Superior temporal gyrus (tissue), 1 donor: ENCODE data around the gene METTL27.
"Not testable (repeated sequence)": the region's sequence is repeated elsewhere in the genome, so short reads cannot be mapped to it uniquely, and the experiment has no call there.

Source experiments
- DNase-seq: peaks from one replicate; pipeline ENCODE4 v3.0.0-alpha.2; 2016; ENCODE audit errors: extremely low spot score

The METTL27 gene

DNA sequence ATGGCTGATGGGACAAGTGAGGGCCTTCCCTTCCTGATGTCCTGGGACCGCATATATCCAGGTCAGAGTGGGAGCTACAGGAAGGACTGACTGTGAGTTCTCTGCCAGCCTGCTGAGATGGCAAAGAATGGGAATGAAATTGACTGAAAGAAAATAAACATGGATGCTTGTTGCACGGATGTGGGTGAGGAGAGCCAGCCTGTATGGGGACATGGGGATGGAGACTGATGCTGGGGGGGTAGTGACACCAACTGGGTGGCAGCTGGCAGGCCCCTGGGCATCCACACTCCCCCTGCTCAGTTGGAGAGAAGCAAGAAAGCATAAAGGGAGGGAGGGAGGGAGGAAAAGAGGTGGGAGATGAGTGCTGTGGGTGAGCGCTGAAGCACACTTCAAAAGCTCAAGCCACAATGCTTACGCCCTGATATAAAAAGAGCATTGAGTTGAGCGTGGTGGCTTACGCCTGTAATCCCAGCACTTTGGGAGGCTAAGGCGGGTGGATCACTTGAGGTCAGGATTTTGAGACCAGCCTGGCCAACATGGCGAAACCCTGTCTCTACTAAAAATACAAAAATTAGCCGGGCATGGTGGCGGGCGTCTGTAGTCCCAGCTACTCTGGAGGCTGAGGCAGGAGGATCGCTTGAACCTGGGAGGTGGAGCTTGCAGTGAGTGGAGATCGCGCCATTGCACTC is 20.6 kb downstream of the METTL27 start:
- not testable (repeated sequence) for DNase-seq

DNA sequence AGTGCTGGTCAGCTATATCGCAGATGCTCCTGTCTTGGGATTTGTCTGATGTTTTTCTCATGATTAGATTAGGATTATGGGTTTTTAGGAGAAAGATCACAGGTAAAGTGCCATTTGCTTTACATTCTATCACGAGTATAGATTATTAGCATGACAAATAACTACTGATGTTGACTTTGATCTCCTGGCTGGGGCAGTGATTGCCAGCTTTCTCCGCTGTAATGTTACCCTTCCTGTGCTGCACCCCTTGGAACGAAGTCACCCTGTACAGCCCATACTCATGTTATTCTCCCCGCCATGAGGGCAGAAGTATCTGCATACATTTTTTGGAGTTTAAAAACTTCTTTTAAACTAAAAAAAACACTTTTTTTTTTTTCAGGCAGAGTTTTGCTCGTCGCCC is 22.3 kb downstream of the METTL27 start:
- no peak for DNase-seq

DNA sequence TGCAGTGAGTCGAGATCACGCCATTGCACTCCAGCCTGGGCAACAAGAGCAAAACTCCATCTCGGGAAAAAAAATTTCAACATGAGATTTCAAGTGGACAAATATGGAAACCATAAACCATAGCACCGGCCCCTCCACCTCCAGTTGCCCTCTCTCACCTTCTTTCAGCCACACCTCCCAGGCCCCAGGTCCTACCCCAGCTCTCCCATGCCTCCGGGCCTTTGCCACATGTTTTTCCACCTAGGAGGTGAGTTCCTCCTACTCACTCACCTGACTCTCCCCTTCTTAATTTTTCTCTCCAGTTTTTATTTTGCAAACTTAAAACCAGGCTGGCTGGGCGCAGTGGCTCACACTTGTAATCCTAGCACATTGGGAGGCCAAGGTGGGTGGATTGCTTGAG is 25.2 kb downstream of the METTL27 start:
- DNase-seq = no peak

DNA sequence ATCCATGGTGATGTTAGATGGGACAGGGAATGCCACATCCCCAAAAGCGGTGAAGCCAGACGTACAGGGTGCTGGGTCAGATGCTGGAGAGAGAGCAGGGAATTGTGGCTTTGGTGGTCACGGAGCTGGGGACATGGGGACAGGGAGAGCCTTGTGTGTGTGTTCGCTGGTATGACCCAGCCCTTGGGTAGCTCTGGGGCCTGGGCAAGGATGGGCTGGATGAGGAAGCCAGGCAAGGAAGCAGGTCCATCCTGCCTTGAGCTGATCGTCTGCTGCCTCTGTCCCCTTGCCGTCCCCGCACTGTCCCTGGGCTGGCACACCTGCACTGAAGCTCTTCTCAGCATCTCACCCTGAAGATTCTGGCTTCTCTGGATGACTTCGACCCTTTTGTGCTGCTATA is 26.9 kb downstream of the METTL27 start:
- no peak for DNase-seq

DNA sequence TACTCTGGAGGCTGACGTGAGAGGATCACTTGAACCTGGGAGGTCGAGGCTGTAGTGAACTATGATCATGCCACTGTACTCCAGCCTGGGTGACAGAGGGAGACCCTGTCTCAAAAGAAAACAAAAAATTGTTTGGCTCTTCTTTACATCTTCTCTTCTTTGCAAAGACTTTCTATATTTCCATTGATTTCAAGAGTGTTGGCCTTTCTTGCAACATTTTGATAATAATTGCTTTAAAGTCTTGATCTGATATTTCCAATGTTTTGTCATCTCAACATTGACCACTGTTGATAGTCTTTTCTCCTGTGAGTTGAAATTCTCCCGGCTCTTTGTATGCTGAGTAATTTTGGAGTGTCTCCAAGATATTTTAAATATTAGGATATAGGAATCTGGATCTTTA is 29.3 kb downstream of the METTL27 start:
- no peak for DNase-seq

DNA sequence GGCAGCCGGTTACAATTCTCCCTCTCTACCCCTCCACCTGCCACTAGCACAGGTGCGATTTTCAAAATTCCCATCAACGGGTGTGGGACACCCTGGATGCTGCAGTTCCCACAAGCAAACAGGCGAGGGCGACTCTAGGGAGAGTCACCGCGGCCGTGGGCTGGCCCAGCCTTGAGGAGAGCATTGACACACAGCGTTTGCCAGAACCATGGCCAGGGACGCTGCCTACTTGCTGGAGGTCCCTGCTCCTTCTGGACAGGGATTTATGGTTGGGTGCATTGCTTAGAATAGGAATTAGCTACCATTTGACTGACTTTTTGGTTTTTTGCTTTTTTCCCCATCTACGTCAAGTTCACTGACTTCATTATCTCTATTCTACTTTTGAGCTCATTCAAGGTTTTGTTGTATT is 30.6 kb downstream of the METTL27 start:
- peak; percentile 20 for DNase-seq

DNA sequence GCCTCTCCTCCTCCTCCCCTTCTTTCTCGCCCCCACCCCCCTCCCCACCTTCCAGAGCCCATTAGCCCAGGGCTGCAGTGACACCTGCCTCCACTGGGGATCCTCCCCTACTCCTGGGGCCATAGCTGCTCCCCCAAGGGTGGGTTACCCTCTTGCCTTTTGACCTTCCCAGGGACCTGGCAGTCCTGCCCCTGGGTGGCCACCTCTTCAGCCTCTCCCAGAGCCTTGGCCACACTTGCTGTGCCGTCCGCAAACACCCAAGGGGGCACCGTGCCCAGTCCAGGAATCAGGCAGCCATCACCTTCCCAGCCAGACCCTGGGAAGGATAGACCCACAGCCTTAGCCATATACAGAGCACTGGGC is 31.3 kb downstream of the METTL27 start:
- no peak for DNase-seq

DNA sequence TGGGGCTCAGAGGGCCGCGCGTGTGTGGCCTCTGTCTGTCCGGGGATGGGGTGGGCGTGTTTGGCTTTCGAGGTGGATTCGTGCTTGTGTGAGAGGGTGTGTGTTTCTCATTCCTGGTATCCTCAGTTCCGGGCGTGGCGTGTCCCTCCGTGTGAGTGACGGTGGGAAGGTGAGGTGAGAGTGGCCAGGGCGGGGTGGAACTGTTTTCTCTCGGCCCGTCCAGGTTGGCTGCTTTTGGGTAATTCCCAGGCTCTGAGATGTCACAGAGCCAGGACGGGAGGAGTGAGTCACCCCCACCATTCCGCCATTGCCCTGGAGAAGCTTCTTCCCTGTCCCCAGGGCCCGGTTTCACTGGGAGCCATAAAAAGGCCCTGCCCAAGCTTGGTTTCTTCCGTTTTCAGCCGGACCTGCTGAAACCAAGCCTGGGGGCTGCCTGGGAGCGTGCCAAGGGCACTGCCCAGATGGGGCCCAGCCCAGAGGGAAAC is 32.8 kb downstream of the METTL27 start:
- no peak for DNase-seq

DNA sequence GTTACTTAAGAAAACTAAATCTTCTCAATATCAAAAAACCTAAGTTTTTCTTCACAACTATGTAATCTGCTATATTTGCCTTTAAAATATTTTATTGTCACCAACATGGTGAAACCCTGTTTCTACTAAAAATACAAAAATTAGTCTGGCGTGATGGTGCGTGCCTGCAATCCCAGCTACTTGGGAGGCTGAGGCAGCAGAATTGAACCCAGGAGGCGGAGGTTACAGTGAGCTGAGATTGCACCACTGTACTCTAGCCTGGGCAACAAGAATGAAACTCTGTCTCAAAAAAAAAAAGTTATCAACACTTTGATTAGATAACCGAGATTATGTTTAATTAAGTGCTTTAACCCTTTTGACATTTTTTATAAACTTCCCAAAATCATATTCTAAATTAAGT is 39.9 kb downstream of the METTL27 start:
- no peak for DNase-seq

DNA sequence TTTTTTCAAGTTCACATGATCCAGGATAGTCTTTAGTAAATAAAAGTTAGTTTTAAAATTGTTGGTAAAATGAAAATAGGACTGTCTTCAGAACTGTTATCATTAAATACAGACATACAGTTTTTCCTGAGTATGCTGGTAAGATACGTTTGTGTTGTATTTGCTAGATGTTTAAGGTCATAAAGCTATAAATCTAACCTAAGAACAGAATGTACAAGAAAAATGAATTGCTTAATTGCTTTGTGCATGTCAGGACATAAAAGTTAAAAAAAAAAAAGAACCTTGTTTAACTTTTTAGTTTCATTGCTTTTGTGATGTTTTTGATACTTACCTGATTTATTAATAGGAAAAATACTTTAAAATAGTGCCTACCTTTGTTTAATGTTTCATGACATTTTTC is 40.7 kb downstream of the METTL27 start:
- no peak for DNase-seq

DNA sequence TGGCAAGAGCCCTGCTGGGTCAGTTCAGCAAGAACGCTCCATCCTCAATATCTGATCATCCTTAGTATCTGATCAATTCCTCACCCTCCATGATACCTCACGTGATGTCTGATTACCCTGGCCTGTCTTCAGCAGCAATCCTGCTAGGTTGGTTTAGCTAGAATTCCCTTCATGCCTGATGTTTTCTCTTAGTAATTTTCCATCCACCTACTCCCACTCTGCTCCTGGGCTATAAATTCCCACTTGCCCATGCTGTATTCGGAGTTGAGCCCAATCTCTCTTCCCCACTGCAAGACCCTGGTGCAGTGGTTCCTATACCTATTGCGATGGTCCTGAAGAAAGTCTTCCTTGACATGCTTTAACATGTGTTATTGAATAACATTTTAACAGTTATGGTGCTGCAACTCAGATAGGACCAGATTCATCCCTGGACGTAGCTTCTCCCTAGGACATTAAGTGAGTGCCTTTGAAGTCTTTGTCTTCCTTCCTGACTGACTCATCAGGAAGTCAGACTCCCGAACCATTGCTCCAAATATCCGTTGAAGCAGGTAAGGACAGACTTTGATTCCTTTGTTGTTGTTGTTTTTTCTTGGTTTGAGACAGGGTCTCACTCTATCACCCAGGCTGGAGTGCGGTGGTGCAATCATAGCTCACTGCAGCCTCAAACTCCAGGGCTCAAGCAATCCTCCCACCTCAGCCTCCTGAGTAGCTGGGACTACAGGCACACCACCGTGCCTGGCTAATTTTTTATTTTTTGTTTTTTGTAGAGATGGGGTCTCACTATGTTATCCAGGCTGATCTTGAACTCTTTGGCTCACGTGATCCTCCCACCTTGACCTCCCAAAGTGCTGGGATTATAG is 42.8 kb downstream of the METTL27 start:
- no peak for DNase-seq

DNA sequence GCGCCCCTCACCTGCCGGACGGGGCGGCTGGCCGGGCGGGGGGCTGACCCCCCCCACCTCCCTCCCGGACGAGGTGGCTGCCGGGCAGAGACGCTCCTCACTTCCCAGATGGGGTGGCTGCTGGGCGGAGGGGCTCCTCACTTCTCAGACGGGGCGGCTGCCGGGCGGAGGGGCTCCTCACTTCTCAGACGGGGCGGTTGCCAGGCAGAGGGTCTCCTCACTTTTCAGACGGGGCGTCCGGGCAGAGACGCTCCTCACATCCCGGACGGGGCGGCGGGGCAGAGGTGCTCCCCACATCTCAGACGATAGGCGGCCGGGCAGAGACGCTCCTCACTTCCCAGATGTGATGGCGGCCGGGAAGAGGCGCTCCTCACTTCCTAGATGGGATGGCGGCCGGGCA is 45.1 kb downstream of the METTL27 start:
- DNase-seq = not testable (repeated sequence)

DNA sequence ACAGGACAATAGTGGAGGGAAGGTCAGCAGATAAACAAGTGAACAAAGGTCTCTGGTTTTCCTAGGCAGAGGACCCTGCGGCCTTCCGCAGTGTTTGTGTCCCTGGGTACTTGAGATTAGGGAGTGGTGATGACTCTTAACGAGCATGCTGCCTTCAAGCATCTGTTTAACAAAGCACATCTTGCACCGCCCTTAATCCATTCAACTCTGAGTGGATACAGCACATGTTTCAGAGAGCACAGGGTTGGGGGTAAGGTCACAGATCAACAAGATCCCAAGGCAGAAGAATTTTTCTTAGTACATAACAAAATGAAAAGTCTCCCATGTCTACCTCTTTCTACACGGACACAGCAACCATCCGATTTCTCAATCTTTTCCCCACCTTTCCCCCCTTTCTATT is 45.7 kb downstream of the METTL27 start:
- not testable (repeated sequence) for DNase-seq

DNA sequence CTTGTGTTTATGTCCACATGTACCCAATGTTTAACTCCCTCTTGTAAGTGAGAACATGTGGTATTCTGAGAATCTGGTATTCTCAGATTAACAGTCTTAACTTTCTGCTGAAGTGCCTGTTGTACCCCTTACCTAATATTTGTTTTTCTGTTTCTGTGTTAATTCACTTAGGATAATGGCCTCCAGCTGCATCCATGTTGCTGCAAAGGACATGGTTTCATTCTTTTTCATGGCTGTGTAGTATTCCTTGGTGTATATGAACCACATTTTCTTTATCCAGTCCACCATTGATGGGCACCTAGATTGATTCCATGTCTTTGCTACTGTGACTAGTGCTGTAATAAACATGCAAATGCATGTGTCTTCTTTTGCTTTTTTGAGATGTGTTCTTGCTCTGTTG is 47.1 kb downstream of the METTL27 start:
- DNase-seq = not testable (repeated sequence)

DNA sequence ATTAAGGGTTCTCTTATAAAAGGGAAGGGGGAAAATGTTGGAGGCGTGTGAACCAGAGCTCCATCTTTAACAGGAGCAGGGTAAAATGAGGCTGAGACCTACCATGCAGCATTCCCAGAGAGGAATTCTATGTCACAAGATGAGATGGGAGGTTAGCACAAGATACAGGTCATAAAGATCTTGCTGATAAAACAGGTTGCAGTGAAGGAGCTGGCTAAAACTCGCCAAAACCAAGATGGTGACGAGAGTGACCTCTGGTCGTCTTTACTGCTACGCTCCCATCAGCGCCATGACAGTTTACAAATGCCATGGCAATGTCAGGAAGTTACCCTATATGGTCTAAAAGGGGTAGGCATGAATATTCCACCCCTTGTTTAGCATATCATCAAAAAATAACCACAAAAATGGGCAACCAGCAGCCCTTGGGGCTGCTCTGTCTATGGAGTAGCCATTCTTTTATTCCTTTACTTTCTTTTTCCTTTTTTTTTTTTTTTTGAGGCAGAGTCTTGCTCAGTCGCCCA is 51.1 kb downstream of the METTL27 start:
- DNase-seq = not testable (repeated sequence)

DNA sequence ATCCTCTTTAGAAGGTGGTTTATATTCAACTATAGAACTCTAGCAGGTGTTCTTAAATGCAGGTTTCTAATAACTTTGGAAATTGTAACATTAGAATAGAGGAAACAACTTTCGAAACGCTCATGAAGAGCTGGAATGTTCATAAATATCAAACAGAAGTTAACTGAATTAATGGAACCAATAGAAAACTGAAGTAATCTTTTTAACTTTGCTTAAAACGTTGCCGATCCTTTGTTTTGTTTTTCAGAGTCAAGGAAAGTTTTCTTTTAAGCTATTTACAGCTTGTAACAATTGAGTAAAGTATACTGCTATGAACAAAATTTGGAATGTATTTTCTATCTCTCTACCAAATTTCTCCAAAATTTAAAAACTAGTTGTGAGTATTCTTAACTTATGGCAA is 53.3 kb downstream of the METTL27 start:
- DNase-seq = no peak

DNA sequence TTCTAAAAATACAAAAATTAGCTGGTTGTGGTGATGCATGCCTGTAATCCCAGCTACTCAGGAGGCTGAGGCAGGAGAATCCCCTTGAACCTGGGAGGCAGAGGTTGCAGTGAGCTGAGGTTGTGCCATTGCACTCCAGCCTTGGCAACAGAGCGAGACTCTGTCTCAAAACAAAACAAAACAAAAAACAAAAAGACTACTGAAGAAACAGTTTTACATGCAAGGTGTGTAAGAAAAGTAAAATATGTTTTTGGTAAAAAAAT is 54.6 kb downstream of the METTL27 start:
- not testable (repeated sequence) for DNase-seq

DNA sequence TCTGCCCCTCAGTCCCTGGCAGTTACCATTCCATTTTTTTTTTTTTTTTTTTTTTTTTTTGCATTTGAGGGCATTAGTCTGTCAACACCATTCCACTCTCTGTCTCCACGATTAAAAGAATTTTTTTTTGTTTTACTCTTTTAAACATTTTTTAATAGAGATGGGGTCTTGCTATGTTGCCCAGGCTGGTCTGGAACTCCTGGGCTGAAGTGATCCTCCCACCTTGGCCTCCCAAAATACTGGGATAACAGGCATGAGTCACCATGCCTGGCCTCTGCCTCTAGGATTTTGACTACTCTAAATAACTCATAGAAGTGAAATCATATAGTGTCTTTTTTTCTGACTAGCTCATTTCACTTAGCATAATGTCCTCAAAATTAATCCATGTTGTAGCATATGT is 55.7 kb downstream of the METTL27 start:
- DNase-seq = no peak
